K562 (cell line): Measurements from ENCODE around the gene LDAH.

ENCODE experiments used
- ARHGAP35 ChIP-seq: fragments of 450-650 bp; IDR thresholded peaks from 2 replicates; pipeline ENCODE4 v1.6.1; 2018; ENCODE audit not compliant: partially characterized antibody
- CCNT2 ChIP-seq: IDR thresholded peaks from 2 replicates; pipeline ENCODE4 v1.6.1; 2011; ENCODE audit warnings: borderline replicate concordance, low read depth, mild to moderate bottlenecking, moderate library complexity, mixed read lengths, low read length; ENCODE audit not compliant: insufficient read length; ENCODE audit errors: extremely low read depth
- CREB1 ChIP-seq, 2 experiments: sonication (generic) in 1 of 2; formaldehyde crosslinking in 1 of 2; IDR thresholded peaks; 2 replicates each; pipeline versions ENCODE4 v1.6.1 to v1.8.0; 2012 to 2022; ENCODE audit warnings: inconsistent platforms in 1 of 2, mild to moderate bottlenecking in 1 of 2, missing genetic modification reagents in 1 of 2, moderate library complexity in 1 of 2
- CTCF ChIP-seq, 3 experiments: IDR thresholded peaks in 2 of 3; conservative IDR thresholded peaks in 1 of 3; 2 replicates each; pipeline ENCODE4 v1.5.1; 2011 to 2012; ENCODE audit warnings: low read length in 3 of 3, mild to moderate bottlenecking in 3 of 3, control low read depth in 2 of 3, improper control_type of control experiment in 1 of 3, inconsistent platforms in 1 of 3, low read depth in 1 of 3, mixed read lengths in 1 of 3, moderate library complexity in 1 of 3; ENCODE audit not compliant: insufficient read depth in 2 of 3
- DMBX1 ChIP-seq: fragments of 250-450 bp; sonication (Bioruptor Pico); IDR thresholded peaks from 2 replicates; pipeline ENCODE4 v1.8.0; 2022; ENCODE audit warnings: inconsistent platforms, mild to moderate bottlenecking, moderate library complexity, borderline replicate concordance
- ESRRA ChIP-seq: fragments of 450-650 bp; IDR thresholded peaks from 2 replicates; pipeline ENCODE4 v1.6.1; 2014; ENCODE audit warnings: low read depth, mild to moderate bottlenecking, moderate library complexity, borderline replicate concordance
- POLR2AphosphoS2 ChIP-seq: IDR thresholded peaks from 2 replicates; pipeline ENCODE4 v1.6.1; 2012; ENCODE audit warnings: low read length, improper control_type of control experiment
- POLR2AphosphoS5 ChIP-seq: IDR thresholded peaks from 2 replicates; pipeline ENCODE4 v1.6.1; 2011; ENCODE audit warnings: mild to moderate bottlenecking, low read depth, low read length, moderate library complexity; ENCODE audit not compliant: control insufficient read depth, insufficient read depth
- PPARD ChIP-seq: fragments of 250-450 bp; sonication (Bioruptor Pico); IDR thresholded peaks from 2 replicates; pipeline ENCODE4 v1.8.0; 2022; ENCODE audit warnings: inconsistent platforms, mild to moderate bottlenecking, moderate library complexity
- RHOXF2B ChIP-seq: fragments of 250-450 bp; sonication (Bioruptor Pico); conservative IDR thresholded peaks from 2 replicates; pipeline ENCODE4 v1.5.1; 2021
- ZNF785 ChIP-seq: fragments of 250-450 bp; sonication (Bioruptor Pico); IDR thresholded peaks from 2 replicates; pipeline ENCODE4 v1.4.0; 2020; ENCODE audit warnings: mild to moderate bottlenecking
- TF ChIP-seq, protein P1 (sequence below): fragments of 250-450 bp; sonication (Bioruptor Pico); IDR thresholded peaks from 2 replicates; pipeline ENCODE4 v1.5.0; 2021; ENCODE audit warnings: mild to moderate bottlenecking, borderline replicate concordance
- TF ChIP-seq, protein P2 (sequence below): fragments of 450-650 bp; IDR thresholded peaks from 2 replicates; pipeline ENCODE4 v1.6.1; 2018; ENCODE audit warnings: mild to moderate bottlenecking, low read depth; ENCODE audit not compliant: partially characterized antibody

- no peak for TF ChIP-seq RHOXF2B (CRISPR knock-in tag)
- TF ChIP-seq CREB1 (IDR thresholded peaks at IDR 0.05) = no peak
- TF ChIP-seq CREB1 (CRISPR knock-in tag; IDR thresholded peaks at IDR 0.05) = no peak
- TF ChIP-seq, protein P1, sequence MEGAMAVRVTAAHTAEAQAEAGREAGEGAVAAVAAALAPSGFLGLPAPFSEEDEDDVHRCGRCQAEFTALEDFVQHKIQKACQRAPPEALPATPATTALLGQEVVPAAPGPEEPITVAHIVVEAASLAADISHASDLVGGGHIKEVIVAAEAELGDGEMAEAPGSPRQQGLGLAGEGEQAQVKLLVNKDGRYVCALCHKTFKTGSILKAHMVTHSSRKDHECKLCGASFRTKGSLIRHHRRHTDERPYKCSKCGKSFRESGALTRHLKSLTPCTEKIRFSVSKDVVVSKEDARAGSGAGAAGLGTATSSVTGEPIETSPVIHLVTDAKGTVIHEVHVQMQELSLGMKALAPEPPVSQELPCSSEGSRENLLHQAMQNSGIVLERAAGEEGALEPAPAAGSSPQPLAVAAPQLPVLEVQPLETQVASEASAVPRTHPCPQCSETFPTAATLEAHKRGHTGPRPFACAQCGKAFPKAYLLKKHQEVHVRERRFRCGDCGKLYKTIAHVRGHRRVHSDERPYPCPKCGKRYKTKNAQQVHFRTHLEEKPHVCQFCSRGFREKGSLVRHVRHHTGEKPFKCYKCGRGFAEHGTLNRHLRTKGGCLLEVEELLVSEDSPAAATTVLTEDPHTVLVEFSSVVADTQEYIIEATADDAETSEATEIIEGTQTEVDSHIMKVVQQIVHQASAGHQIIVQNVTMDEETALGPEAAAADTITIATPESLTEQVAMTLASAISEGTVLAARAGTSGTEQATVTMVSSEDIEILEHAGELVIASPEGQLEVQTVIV (CRISPR knock-in tag) = no peak
- no peak for TF ChIP-seq ARHGAP35
- no peak for TF ChIP-seq CTCF (IDR thresholded peaks at IDR 0.05 in 2 of 3, conservative IDR thresholded peaks at IDR 0.05 in 1 of 3; ENCODE audit: insufficient read depth in 2 of 3, low read depth in 1 of 3, low read length in 3 of 3)
- TF ChIP-seq POLR2AphosphoS5 = no peak
- no peak for TF ChIP-seq ZNF785
- TF ChIP-seq POLR2AphosphoS2 = no peak
- TF ChIP-seq ESRRA = no peak
- no peak for TF ChIP-seq DMBX1 (CRISPR knock-in tag)
- no peak for TF ChIP-seq PPARD (CRISPR knock-in tag)
- TF ChIP-seq, protein P2, sequence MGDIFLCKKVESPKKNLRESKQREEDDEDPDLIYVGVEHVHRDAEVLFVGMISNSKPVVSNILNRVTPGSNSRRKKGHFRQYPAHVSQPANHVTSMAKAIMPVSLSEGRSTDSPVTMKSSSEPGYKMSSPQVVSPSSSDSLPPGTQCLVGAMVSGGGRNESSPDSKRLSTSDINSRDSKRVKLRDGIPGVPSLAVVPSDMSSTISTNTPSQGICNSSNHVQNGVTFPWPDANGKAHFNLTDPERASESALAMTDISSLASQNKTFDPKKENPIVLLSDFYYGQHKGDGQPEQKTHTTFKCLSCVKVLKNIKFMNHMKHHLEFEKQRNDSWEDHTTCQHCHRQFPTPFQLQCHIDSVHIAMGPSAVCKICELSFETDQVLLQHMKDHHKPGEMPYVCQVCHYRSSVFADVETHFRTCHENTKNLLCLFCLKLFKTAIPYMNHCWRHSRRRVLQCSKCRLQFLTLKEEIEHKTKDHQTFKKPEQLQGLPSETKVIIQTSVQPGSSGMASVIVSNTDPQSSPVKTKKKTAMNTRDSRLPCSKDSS = no peak
- TF ChIP-seq CCNT2 = no peak
Measured at GRCh38 chr2:20855456-20855855, 32.6 kb upstream of the LDAH start.
